HepG2 (cell line): ENCODE results near the gene NFIL3. TPM values are rescaled to one million over a fixed set of nuclear protein-coding genes. Genes with fewer than 3 reads are reported as not detected.
A peak's percentile ranks its signal among the peaks of the same experiment; 100 is the strongest.

ENCODE experiments used
- EZH2 ChIP-seq: conservative IDR thresholded peaks from 2 replicates; pipeline ENCODE4 v1.6.1; 2012; ENCODE audit warnings: mild to moderate bottlenecking, low read depth, low read length, moderate library complexity
- FOXP1 ChIP-seq, 2 experiments: fragments of 450-650 bp in 1 of 2; IDR thresholded peaks; 2 replicates each; pipeline ENCODE4 v1.6.1; 2017 to 2018; ENCODE audit warnings: antibody characterized with exemption in 1 of 2
- HDAC6 ChIP-seq: fragments of 200-600 bp; sonication (generic); IDR thresholded peaks from 2 replicates; pipeline ENCODE4 v1.7.0; 2017; ENCODE audit warnings: mild to moderate bottlenecking, antibody characterized with exemption, low read length, low read depth
- HNRNPK ChIP-seq: fragments of 200-400 bp; formaldehyde crosslinking; IDR thresholded peaks from 2 replicates; pipeline ENCODE4 v1.6.1; 2018; ENCODE audit warnings: low read length, low read depth, moderate library complexity, mild to moderate bottlenecking; ENCODE audit not compliant: poor library complexity, severe bottlenecking
- HOXA3 ChIP-seq: sonication (generic); formaldehyde crosslinking; IDR thresholded peaks from 2 replicates; pipeline ENCODE4 v1.5.0; 2020; ENCODE audit warnings: missing genetic modification reagents
- JUN ChIP-seq: sonication (generic); formaldehyde crosslinking; IDR thresholded peaks from 2 replicates; pipeline ENCODE4 v1.4.0; 2020; ENCODE audit warnings: mild to moderate bottlenecking, missing genetic modification reagents
- MXD4 ChIP-seq: IDR thresholded peaks from 2 replicates; pipeline ENCODE4 v1.6.1; 2016; ENCODE audit warnings: mild to moderate bottlenecking, missing biosample characterization, missing genetic modification reagents
- ZNF563 ChIP-seq: sonication (generic); formaldehyde crosslinking; IDR thresholded peaks from 2 replicates; pipeline ENCODE4 v1.8.0; 2022; ENCODE audit warnings: mild to moderate bottlenecking, moderate library complexity, missing genetic modification reagents
- ZNF615 ChIP-seq: sonication (generic); formaldehyde crosslinking; IDR thresholded peaks from 2 replicates; pipeline ENCODE4 v1.5.0; 2020; ENCODE audit warnings: mild to moderate bottlenecking, missing genetic modification reagents, borderline replicate concordance
- ZNF841 ChIP-seq: sonication (generic); formaldehyde crosslinking; IDR thresholded peaks from 2 replicates; pipeline ENCODE4 v1.8.1; 2023; ENCODE audit warnings: missing genetic modification reagents, borderline replicate concordance
- polyA plus RNA-seq, 8 experiments: library from polyadenylated mRNA; depleted of rRNA in 3 of 8; stranded (reverse) in 7 of 8; unstranded in 1 of 8; fragments of >200 nt; fragmentation: Illumina TruSeq in 4 of 8; extraction: Trizol in 4 of 8; gene quantifications; 2 replicates each; pipeline versions ENCODE4 v1.2.1 to v1.2.3, GENCODE V29; 2011 to 2016; ENCODE audit warnings: low read depth in 4 of 8, missing spikeins in 1 of 8, mixed read lengths in 1 of 8; ENCODE audit not compliant: insufficient read depth in 1 of 8
- total RNA-seq, 5 experiments: library from RNA; depleted of rRNA; stranded (reverse); fragments of >200 nt; fragmentation: Illumina TruSeq; extraction: Trizol; gene quantifications; 2 replicates each; pipeline ENCODE4 v1.2.3, GENCODE V29; 2016; ENCODE audit warnings: low read depth in 1 of 5
- TF ChIP-seq, protein P1 (sequence below): sonication (generic); formaldehyde crosslinking; IDR thresholded peaks from 2 replicates; pipeline ENCODE4 v1.4.0; 2020; ENCODE audit warnings: missing genetic modification reagents
- TF ChIP-seq, protein P2 (sequence below): sonication (generic); formaldehyde crosslinking; IDR thresholded peaks from 2 replicates; pipeline ENCODE4 v1.4.0; 2020; ENCODE audit warnings: missing genetic modification reagents, mild to moderate bottlenecking, borderline replicate concordance
- TF ChIP-seq, protein P3 (sequence below): sonication (generic); formaldehyde crosslinking; IDR thresholded peaks from 2 replicates; pipeline ENCODE4 v1.4.0; 2020; ENCODE audit warnings: missing genetic modification reagents
- TF ChIP-seq, protein P4 (sequence below): IDR thresholded peaks from 2 replicates; pipeline ENCODE4 v1.6.1; 2016
- TF ChIP-seq, protein P5 (sequence below): sonication (generic); formaldehyde crosslinking; conservative IDR thresholded peaks from 2 replicates; pipeline ENCODE4 v1.4.0; 2020; ENCODE audit warnings: missing genetic modification reagents
- TF ChIP-seq, protein P6 (sequence below): sonication (generic); formaldehyde crosslinking; IDR thresholded peaks from 2 replicates; pipeline ENCODE4 v1.4.0; 2020; ENCODE audit warnings: missing genetic modification reagents

NFIL3 gene
- total and polyA plus RNA-seq, 2 of the 13 experiments (the other 11 are each of a cell fraction or from before 2014, with no cell fraction given) = 46.6 to 54.2 TPM

DNA sequence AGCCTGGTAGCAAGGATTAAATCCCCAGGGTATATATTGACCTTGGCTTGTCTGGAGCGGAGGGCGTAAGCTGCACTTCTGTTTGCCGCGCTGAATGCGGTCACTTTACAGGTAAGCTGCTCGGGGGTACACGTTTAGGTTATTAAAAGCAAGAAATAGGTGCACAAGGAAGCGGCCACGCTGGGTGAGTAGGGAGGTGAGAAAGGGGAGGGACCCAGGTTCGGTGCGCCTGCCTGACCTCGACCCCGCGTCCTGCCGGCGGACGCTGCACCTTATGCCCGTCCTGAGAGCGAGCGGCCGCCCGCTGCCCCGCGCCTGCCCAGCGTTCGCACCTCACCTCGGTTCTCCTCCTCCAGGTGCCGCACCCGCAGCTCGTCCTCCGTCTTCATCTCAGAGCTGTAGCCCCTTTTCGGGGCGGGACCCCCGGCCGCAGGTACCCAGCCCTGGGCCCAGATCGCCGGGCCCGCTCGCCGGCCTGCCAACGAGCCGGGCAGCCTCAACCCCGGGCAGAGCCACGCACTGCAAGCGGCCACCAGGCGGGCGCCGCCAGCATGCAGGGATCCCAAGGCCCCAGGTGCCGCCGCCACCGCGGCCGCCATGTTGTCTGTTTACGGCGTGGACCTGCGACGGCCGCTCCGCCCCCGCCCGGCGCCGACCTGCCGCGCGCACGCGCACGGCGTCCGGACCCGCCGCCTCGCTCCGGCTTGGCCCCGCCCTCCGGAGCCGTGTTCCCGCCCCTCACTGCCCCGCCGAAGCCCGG lies 62.2 kb downstream of the NFIL3 start, which contains the start of gene AUH (continued):
- TF ChIP-seq, protein P1, sequence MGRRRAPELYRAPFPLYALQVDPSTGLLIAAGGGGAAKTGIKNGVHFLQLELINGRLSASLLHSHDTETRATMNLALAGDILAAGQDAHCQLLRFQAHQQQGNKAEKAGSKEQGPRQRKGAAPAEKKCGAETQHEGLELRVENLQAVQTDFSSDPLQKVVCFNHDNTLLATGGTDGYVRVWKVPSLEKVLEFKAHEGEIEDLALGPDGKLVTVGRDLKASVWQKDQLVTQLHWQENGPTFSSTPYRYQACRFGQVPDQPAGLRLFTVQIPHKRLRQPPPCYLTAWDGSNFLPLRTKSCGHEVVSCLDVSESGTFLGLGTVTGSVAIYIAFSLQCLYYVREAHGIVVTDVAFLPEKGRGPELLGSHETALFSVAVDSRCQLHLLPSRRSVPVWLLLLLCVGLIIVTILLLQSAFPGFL (CRISPR knock-in tag) = no peak
- TF ChIP-seq HDAC6 (no peak), EZH2 (no peak), HNRNPK (peak; percentile 55), ZNF615 (no peak), ZNF563 (CRISPR knock-in tag) (peak; percentile 89), FOXP1 (IDR thresholded peaks at IDR 0.05) (no peak), FOXP1 (CRISPR knock-in tag; IDR thresholded peaks at IDR 0.05) (no peak; the same call in 1 of the 2 replicates), HOXA3 (CRISPR knock-in tag) (peak; percentile 93), MXD4 (CRISPR knock-in tag) (peak; percentile 52), JUN (no peak), ZNF841 (CRISPR knock-in tag) (no peak)
- TF ChIP-seq, protein P2, sequence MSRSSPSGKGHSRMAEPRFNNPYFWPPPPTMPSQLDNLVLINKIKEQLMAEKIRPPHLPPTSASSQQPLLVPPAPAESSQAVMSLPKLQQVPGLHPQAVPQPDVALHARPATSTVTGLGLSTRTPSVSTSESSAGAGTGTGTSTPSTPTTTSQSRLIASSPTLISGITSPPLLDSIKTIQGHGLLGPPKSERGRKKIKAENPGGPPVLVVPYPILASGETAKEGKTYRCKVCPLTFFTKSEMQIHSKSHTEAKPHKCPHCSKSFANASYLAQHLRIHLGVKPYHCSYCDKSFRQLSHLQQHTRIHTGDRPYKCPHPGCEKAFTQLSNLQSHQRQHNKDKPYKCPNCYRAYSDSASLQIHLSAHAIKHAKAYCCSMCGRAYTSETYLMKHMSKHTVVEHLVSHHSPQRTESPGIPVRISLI = no peak
- TF ChIP-seq, protein P3, sequence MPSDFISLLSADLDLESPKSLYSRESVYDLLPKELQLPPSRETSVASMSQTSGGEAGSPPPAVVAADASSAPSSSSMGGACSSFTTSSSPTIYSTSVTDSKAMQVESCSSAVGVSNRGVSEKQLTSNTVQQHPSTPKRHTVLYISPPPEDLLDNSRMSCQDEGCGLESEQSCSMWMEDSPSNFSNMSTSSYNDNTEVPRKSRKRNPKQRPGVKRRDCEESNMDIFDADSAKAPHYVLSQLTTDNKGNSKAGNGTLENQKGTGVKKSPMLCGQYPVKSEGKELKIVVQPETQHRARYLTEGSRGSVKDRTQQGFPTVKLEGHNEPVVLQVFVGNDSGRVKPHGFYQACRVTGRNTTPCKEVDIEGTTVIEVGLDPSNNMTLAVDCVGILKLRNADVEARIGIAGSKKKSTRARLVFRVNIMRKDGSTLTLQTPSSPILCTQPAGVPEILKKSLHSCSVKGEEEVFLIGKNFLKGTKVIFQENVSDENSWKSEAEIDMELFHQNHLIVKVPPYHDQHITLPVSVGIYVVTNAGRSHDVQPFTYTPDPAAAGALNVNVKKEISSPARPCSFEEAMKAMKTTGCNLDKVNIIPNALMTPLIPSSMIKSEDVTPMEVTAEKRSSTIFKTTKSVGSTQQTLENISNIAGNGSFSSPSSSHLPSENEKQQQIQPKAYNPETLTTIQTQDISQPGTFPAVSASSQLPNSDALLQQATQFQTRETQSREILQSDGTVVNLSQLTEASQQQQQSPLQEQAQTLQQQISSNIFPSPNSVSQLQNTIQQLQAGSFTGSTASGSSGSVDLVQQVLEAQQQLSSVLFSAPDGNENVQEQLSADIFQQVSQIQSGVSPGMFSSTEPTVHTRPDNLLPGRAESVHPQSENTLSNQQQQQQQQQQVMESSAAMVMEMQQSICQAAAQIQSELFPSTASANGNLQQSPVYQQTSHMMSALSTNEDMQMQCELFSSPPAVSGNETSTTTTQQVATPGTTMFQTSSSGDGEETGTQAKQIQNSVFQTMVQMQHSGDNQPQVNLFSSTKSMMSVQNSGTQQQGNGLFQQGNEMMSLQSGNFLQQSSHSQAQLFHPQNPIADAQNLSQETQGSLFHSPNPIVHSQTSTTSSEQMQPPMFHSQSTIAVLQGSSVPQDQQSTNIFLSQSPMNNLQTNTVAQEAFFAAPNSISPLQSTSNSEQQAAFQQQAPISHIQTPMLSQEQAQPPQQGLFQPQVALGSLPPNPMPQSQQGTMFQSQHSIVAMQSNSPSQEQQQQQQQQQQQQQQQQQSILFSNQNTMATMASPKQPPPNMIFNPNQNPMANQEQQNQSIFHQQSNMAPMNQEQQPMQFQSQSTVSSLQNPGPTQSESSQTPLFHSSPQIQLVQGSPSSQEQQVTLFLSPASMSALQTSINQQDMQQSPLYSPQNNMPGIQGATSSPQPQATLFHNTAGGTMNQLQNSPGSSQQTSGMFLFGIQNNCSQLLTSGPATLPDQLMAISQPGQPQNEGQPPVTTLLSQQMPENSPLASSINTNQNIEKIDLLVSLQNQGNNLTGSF (CRISPR knock-in tag) = 0 out of 2 replicates have a peak, but pooled peaks have one; percentile 42
- TF ChIP-seq, protein P4, sequence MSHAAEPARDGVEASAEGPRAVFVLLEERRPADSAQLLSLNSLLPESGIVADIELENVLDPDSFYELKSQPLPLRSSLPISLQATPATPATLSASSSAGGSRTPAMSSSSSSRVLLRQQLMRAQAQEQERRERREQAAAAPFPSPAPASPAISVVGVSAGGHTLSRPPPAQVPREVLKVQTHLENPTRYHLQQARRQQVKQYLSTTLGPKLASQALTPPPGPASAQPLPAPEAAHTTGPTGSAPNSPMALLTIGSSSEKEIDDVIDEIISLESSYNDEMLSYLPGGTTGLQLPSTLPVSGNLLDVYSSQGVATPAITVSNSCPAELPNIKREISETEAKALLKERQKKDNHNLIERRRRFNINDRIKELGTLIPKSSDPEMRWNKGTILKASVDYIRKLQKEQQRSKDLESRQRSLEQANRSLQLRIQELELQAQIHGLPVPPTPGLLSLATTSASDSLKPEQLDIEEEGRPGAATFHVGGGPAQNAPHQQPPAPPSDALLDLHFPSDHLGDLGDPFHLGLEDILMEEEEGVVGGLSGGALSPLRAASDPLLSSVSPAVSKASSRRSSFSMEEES (CRISPR knock-in tag) = no peak; the same call in 1 of the 2 replicates
- TF ChIP-seq, protein P5, sequence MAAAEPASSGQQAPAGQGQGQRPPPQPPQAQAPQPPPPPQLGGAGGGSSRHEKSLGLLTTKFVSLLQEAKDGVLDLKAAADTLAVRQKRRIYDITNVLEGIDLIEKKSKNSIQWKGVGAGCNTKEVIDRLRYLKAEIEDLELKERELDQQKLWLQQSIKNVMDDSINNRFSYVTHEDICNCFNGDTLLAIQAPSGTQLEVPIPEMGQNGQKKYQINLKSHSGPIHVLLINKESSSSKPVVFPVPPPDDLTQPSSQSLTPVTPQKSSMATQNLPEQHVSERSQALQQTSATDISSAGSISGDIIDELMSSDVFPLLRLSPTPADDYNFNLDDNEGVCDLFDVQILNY = 0 out of 2 replicates have a peak, but pooled peaks have one; percentile 15
- TF ChIP-seq, protein P6, sequence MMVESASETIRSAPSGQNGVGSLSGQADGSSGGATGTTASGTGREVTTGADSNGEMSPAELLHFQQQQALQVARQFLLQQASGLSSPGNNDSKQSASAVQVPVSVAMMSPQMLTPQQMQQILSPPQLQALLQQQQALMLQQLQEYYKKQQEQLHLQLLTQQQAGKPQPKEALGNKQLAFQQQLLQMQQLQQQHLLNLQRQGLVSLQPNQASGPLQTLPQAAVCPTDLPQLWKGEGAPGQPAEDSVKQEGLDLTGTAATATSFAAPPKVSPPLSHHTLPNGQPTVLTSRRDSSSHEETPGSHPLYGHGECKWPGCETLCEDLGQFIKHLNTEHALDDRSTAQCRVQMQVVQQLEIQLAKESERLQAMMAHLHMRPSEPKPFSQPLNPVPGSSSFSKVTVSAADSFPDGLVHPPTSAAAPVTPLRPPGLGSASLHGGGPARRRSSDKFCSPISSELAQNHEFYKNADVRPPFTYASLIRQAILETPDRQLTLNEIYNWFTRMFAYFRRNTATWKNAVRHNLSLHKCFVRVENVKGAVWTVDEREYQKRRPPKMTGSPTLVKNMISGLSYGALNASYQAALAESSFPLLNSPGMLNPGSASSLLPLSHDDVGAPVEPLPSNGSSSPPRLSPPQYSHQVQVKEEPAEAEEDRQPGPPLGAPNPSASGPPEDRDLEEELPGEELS (CRISPR knock-in tag) = no peak; the same call in 1 of the 2 replicates
